Frontal cortex (tissue), 4 donors: ENCODE measurements around the gene GRAMD4. TPM values are rescaled to one million over a fixed set of nuclear protein-coding genes. Genes with fewer than 3 reads are reported as not detected.

Experiments
- DNase-seq, 2 donors: peaks; one replicate each; pipeline ENCODE4 v3.0.0; 2012; ENCODE audit warnings: low spot score in 2 of 2
- FAIRE-seq: peaks from 2 replicates; lab custom pipeline; 2012; peaks lifted over from hg19 to GRCh38; lab: Jason Lieb, UNC
- total RNA-seq: library from RNA; depleted of rRNA; stranded (reverse); fragments of >200 nt; gene quantifications from one replicate; pipeline ENCODE4 v1.2.3, GENCODE V29; 2014
- donor health status: control.
- donor health status: control.
- donor health status: control.

GRAMD4 gene
- total RNA-seq, 1 donor from 2014 or later, result 49.7 TPM

DNA sequence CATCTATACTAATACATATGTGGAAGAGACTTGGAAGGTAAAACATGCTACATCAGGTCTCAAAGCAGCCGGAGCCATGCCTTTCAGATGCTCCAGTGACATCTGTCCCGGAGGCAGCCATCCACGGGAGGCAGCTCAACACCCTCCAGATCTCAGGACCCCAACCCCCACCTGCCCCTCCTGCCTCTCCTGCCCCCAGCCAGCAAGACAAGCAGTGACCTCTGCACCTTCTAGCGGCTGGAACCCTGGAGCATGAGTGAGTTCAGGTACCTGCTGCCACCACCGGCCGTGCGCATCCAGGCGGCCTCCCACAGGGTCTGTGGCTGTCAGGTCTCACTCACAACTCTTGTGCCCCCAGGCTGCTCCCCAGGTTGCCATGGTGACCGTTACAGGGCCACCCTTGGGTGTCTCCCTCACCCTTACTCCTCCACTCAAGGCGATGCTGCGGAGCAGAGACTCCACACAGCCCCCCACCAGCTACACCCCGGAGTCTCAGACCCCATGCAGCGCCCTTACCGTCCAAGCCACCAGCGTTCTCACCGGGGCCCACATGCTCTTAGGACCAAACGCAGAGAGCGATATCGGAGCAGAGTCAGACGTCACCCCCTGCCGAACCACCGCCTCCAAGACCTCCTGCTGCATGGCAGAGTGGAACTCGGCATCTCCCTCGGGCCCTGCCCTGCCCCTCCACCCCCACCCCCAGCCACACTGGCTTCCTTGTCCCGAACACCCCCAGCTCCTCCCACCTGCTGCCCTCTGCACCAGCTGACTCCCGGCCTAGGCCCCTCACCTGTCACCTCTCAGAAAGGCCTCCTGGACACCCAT lies 83.2 kb downstream of the GRAMD4 start:
- DNase-seq, result no peak
- no peak for FAIRE-seq

DNA sequence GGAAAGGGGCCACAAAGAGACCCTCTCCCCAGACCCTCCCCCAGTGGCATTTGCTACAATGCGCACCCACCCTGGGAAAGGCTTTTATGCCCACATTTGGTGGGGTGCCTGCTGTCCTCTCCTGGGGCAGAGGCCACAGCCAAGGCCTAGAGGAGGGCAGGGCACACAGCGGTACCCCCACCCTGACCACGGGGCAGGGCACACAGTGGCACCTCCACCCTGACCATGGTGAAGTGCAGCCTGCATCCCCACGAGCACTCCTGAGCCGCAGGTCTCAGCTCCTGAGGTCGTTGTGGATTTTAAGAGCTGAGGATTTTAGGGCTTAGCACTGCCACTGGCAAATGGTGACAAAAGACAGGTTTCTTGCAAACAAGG lies 83.8 kb downstream of the GRAMD4 start:
- DNase-seq, result no peak
- no peak for FAIRE-seq

DNA sequence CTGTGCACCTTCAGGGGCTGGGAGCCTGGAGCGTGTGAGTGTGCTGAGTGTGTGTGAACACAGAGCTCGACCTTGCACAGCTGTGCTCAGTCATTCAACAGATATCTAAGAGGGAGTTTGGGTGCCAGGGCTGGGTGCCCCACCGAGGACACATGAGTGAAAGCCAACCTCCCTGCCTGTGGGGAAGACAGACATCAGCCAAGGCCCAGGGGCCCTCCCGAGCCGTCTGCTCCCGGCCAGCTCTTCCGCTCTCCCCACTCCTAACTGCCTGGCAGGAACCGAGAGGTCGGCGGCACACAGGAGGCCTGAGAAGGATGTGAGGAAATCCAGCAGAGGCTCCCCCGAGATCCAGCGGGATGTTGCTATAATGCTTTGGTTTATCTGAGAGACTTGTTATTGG lies 85.9 kb downstream of the GRAMD4 start:
- FAIRE-seq, result no peak
- DNase-seq, result no peak

DNA sequence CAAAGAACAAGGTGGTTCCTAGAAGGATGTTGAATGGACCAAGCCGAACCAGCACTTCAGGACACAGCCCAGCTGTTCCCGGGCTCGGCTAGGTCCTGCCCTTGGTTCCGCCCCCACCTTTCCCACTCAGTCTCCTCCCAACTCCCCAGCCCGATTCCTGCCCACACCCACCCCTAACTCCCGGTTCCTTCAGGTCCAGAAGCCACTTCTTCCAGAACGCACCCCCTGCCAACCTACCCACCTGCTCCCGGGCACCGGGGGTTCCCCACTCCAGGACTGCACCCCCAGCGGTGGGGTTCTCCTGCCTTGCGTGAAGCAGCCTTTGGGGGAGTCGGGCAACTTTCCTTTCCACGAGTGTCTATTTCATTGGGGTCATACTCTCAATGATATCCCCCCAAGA lies 87.1 kb downstream of the GRAMD4 start:
- FAIRE-seq (no peak), DNase-seq (no peak)

DNA sequence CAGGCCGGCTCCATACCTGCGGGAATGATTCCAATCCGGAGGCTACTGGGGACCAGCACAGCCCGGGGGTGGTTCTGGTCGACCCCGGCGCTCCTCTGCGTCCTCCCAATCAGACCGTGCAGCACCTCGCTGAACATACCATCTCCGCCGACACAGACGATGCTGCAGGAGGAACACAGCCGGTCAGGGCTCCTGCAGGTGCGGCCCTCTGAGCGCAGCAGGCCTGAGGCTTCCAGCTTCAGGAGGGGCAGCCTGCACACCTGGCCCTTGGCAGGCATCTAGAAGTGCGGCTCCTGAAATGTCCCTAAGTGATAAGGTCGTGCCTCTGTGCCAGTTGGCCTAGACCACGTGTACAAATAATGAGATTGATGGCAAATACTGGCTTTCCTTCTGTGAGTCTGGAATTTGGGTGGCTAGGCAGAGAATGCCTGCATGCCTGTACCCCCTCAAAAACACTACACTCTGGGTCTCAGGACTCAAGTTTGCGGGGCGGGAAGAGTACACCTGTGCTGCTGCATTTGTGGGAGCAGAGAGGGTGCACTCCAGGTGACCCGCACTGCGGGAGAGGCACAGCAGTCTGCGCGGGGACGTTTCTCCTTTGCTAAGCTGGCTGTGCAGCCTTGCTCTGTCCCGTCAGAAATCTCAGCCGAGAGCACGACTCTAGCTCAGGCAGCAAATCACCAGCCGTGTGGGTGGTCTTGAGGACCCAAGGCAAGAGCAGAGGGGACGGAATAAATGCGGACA lies 87.8 kb downstream of the GRAMD4 start:
- DNase-seq, result no peak
- FAIRE-seq, result no peak

DNA sequence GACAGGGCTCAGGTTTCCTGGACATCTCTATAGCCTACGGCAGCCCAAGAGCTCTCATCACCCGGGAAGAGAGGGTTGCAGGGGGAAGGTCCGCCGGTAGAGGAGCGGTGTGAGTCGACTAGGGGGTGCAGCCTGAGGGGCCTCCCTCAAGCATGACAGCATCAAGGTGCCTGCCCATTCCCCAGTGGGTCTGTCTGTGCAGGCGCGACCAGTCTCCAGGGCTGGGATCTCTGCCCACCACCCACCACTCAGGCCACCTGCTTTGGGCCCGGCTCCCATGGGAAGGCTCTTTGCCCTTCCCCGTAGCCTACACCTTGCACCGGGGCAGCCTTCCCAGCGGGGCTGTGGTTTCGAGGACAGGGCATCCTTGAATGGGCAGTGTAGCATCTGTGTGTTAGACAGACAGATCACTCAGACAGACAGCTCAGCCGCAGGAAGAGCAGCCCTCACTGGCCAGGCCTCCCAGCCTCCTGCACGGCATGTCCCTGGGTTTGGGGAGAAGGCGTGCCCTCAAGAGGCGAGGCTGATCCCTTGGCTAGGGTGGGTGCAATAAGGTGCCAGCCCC lies 88.7 kb downstream of the GRAMD4 start:
- no peak for FAIRE-seq
- DNase-seq, result no peak

DNA sequence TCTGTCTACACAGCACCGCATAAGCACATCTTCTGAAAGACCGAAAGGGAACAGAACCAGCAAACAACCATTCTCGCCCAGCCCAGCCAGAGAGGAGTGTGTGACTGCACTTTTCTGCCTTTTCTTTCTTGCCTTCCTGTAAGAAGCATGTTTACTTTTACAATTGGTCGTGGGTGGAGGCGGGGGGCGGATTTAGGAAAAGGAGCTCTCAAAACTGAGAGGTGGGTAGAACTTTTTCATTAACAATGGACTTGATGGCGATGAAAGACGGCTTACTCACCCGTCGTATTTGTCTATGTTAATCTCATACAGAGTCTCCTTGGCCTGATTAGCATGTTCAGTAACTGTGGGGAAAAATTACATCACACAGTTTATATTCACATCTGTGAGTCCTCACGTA lies 90.6 kb downstream of the GRAMD4 start:
- DNase-seq (no peak), FAIRE-seq (no peak)

DNA sequence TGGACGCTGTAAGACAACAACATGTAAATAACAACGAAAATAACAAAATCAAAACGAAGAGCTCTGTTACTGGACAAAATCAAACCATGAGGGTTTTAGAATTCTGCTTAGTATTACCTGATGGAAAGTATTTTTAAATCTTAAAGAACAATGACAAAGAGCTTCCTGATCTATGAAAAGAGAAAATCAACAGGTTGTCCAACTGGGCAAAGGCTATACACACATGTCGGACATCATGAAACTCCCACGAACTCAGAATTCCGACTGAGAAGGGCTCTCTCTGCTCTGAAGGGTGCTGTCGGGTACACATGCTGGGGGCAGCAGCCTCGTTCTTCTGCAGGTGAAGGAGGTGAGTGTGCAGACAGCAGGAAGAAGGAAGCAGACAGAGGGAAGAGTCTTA lies 92.1 kb downstream of the GRAMD4 start:
- DNase-seq (no peak), FAIRE-seq (no peak)

DNA sequence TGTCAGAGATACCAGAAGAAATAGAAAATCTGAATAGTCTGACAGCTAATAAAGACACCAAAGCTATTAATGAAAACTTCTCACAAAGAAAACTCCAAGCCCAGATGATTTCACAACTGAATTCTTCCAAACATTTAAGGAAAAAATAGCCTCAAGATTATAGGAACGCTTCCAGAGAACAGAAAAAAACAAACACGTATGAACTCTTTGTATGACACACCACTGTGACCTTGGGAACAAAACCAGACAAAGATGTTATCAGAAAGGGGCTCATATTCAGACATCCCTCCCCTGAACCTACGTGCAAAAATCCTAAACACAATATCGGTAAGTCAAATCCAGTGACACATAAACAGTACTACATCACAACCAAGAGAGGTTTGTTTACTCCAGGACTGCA lies 94.4 kb downstream of the GRAMD4 start:
- no peak for DNase-seq
- no peak for FAIRE-seq

DNA sequence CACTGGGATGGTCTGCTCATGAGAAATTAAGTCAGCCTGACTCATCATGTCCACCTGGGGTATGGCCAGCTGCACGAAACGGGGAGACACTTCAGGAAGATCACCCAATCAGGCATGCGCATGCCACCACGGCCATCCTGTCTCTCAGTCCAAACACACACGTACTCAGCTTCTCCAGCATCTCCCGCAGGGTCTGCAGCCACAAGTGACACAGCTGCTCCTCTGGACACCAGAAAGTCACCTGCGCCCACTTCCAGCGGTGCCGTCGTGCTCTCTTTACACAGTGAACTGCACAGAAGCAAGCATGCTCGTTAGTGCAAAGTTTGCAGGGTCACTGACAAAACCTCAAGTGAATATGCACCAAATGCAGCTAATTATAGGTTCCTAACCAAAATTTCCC lies 99.7 kb downstream of the GRAMD4 start:
- DNase-seq (no peak), FAIRE-seq (no peak)

DNA sequence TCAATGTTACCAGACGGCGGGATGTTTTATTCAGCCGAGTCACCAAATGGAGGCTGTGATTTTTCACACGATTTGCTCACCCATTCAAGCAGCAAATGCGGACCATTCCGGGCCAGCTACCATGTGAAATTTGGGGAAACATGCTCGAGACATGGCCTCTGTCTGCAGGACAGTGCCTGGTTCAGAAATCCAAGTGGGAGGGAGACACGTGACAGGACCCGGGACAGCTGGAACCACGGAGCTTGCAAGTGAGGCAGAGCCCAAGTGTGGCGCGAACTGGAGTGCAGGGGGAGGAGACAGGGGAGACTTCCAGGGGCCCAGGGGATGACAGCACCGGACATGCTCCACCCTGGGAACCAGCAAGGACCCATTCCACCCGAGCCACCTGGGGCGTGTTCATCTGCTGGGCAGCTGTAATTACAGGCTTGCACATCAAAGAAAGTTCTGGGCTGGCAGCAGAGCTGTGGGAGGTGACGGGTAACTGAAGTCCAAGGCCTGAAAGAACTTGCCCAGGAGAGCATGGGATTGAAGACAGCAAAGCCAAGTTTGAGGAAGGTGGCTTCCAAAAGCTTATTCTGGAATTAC lies 101.4 kb downstream of the GRAMD4 start:
- DNase-seq (no peak), FAIRE-seq (no peak)

DNA sequence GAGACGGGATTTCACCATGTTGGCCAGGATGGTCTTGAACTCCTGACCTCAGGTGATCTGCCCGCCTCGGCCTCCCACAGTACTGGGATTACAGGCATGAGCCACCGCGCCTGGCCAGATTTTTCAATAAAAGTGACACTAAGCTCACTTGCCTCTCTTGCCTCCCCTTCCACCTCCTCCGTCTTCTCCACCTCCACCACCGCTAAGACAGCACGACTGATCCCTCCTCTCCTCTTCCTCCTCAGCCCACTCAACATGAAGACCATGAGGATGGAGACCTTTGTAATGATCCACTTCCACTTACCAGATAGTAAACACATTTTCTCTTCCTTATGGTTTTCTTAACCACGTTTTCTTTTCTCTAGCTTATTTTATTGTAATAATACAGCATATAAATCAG lies 103.7 kb downstream of the GRAMD4 start:
- no peak for DNase-seq
- FAIRE-seq, result no peak

DNA sequence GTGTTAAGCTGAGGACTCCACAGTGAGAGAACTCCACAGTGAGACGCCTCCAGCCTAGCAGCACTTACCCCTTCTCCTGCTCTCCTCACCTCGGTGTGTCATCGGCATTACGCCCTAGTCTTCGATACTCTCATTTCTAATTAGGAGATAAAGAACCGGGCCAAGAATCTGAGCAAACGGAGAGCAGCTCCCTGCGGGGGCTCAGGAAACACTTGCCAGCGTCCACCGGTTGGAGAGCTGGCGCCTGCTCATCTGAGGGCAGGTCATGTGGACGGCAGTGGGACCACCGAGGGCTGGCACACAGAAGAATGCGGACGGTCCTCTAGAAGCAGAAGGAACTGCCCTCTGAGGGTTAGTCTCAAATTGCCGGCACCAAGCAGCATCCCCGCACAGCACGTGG lies 104.9 kb downstream of the GRAMD4 start:
- no peak for DNase-seq

DNA sequence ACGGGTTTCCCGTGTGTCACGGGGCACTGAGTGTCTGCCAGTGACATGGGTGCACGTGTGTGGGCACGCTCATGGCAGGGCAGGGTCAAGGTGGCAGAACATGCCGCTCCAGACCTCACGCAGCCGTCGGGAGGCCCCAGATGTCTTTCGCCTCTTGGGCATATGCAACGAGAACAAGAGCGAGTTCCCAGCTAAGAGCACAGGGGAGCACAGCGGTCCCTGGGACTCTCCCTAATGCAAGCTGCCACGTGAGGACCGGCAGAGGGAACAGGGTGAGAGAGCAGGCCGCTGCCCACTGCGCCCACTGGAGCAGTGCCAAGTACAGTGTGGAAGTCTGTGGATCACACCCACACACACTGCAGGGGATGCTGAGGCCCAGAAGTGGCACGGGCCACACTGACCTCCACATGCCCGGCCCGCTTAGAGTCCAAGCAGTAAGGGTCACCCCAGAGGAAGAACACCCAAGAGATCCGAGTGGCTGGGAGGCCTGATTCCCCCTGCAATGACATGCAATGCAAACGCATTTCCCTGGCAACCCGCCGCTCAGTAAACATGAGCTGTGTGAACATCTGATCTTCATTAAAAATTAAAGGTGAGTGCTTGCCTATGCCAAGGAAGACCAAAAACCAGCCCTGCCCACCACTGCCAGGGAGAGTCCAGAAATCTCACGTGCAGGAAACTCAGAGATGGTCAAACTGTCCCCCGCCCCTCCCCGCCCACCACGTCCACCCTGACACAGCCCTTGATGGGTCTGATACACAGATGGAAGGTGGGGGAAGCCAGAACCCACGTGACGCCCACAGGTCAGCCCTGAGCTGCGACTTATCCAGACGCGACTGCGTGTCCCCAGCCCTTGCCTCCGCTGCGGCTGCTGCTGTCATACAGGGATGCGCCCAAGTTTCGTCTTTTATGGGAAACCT lies 106.1 kb downstream of the GRAMD4 start:
- no peak for DNase-seq
- FAIRE-seq, result no peak

More for the DNA sequence above, 104.9 kb downstream of the GRAMD4 start:
- no peak for FAIRE-seq

DNA sequence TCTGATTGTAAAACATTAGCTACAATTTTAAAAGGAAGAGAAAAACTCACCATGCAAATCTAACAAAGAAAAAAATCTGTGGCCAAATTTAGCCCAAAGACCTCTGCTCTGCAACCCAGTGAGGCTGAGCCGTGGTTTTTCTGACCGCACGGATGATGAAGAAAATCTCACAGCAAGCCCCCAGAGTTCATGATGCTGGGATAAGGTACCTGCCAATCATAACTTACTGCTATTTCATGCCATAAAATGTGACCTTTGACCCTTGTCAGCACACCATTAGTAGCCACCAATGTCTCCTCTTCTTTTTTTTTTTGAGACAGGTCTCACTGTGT lies 106.8 kb downstream of the GRAMD4 start:
- FAIRE-seq (no peak), DNase-seq (no peak)

DNA sequence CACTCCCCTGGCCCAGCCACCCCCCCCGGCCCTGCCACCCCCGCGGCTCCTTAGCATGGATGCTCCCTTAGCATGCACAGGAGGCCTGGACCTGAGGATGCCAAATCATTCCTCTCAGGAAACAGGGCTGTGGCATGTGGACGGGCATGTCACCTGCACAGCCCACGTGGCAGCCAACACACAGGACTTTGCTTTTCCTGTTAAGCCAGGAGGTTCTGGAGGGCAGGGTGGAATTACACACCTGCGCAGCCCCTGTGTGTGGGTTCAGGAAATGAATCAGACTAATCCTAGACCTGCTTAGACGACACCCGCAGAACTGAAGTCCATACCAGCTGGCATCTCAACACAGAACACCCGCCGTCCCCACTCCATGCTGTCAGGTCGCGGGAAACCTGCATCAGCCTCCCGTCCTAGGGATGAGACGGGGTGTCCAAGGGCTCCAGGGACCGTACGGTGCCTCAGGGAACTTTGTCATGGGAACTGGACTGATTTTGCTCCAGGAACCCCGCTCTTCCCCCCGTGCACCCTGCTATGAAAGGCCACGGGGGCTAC lies 107.7 kb downstream of the GRAMD4 start:
- no peak for FAIRE-seq
- no peak for DNase-seq

DNA sequence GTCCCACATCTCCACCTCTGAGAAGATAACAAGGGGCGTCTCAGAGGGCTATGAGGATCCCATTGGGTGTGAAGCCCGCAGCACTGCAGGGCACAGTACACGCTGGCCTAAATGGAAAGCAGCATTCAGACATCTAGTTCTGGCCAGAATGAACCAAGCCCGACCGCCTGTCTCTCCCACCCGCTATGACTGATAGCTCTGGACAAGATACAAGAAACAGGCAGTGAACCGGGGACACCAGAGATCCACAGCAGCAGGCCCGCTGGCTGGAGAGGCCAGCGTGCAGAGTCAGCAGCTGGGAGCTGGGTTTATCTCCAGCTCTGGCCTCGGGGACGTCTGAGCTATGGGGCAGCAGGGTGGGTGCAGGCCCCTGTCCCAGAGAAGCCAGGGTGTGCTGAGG lies 108.3 kb downstream of the GRAMD4 start:
- DNase-seq, result no peak
- FAIRE-seq, result no peak
